Osteocyte (in vitro differentiated cells): ENCODE measurements around the gene PAQR4. TPM values are rescaled to one million over a fixed set of nuclear protein-coding genes. Genes with fewer than 3 reads are reported as not detected.

Experiments
- DNase-seq: peaks from one replicate; pipeline ENCODE4 v3.0.0; 2021; ENCODE audit warnings: mixed read lengths; ENCODE audit not compliant: unreplicated experiment; ENCODE audit errors: extremely low spot score
- H3K27ac Mint-ChIP-seq: one replicate; pipeline ENCODE4 v1.8.0; 2021; ENCODE audit warnings: mild to moderate bottlenecking, mixed read lengths; ENCODE audit not compliant: unreplicated experiment
- H3K27me3 Mint-ChIP-seq: one replicate; pipeline ENCODE4 v1.8.0; 2021; ENCODE audit warnings: mixed read lengths; ENCODE audit not compliant: unreplicated experiment
- H3K36me3 Mint-ChIP-seq: one replicate; pipeline ENCODE4 v1.8.0; 2021; ENCODE audit warnings: mixed read lengths; ENCODE audit not compliant: unreplicated experiment
- H3K4me1 Mint-ChIP-seq: one replicate; pipeline ENCODE4 v1.8.0; 2021; ENCODE audit warnings: mixed read lengths; ENCODE audit not compliant: unreplicated experiment
- H3K4me3 Mint-ChIP-seq: one replicate; pipeline ENCODE4 v1.8.0; 2021; ENCODE audit warnings: mild to moderate bottlenecking, moderate library complexity, mixed read lengths; ENCODE audit not compliant: unreplicated experiment
- H3K9me3 Mint-ChIP-seq: one replicate; pipeline ENCODE4 v1.8.0; 2021; ENCODE audit warnings: mixed read lengths; ENCODE audit not compliant: unreplicated experiment
- total RNA-seq: library from RNA; stranded (reverse); gene quantifications from 2 replicates; pipeline ENCODE4 v1.2.1, GENCODE V29; 2021
- TF ChIP-seq, protein P1 (sequence below): fragments of 200-600 bp; sonication (generic); IDR thresholded peaks from 2 replicates; pipeline ENCODE4 v1.5.0; 2021; ENCODE audit warnings: antibody characterized with exemption, mild to moderate bottlenecking, moderate library complexity

PAQR4 gene
- total RNA-seq, 1 donor from 2014 or later, result 8.4 TPM

DNA sequence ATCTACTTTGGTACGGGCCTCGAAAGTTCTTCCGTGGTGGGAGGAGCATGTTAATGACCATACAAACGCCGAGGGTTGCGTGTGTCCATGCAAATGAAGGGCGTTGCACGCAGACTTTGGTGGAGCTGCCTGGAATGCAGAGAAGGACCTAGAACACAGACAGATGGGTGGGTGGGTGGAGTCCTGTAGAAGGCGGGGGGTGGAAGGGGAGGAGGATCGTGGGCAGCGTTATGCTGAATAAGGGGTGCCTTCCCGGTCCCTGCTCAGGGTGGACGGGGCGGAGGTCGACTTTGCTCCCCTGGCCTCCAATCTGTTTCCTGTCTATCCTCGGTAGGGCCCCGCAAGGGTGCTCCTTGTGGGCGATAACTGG lies 795 bp upstream of the PAQR4 start:
- DNase-seq, result no peak
- H3K27me3 Mint-ChIP-seq, result peaks cover 5% of the 10 kb centered on the region
- TF ChIP-seq, protein P1, sequence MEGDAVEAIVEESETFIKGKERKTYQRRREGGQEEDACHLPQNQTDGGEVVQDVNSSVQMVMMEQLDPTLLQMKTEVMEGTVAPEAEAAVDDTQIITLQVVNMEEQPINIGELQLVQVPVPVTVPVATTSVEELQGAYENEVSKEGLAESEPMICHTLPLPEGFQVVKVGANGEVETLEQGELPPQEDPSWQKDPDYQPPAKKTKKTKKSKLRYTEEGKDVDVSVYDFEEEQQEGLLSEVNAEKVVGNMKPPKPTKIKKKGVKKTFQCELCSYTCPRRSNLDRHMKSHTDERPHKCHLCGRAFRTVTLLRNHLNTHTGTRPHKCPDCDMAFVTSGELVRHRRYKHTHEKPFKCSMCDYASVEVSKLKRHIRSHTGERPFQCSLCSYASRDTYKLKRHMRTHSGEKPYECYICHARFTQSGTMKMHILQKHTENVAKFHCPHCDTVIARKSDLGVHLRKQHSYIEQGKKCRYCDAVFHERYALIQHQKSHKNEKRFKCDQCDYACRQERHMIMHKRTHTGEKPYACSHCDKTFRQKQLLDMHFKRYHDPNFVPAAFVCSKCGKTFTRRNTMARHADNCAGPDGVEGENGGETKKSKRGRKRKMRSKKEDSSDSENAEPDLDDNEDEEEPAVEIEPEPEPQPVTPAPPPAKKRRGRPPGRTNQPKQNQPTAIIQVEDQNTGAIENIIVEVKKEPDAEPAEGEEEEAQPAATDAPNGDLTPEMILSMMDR, result no peak
- peaks cover 22% of the 10 kb centered on the region for H3K4me1 Mint-ChIP-seq
- H3K9me3 Mint-ChIP-seq, result no peaks in the 10 kb centered on the region
- H3K4me3 Mint-ChIP-seq, result peak overlapping the region; percentile 68
- no peaks in the 10 kb centered on the region for H3K36me3 Mint-ChIP-seq
- H3K27ac Mint-ChIP-seq, result no peak overlapping the region

DNA sequence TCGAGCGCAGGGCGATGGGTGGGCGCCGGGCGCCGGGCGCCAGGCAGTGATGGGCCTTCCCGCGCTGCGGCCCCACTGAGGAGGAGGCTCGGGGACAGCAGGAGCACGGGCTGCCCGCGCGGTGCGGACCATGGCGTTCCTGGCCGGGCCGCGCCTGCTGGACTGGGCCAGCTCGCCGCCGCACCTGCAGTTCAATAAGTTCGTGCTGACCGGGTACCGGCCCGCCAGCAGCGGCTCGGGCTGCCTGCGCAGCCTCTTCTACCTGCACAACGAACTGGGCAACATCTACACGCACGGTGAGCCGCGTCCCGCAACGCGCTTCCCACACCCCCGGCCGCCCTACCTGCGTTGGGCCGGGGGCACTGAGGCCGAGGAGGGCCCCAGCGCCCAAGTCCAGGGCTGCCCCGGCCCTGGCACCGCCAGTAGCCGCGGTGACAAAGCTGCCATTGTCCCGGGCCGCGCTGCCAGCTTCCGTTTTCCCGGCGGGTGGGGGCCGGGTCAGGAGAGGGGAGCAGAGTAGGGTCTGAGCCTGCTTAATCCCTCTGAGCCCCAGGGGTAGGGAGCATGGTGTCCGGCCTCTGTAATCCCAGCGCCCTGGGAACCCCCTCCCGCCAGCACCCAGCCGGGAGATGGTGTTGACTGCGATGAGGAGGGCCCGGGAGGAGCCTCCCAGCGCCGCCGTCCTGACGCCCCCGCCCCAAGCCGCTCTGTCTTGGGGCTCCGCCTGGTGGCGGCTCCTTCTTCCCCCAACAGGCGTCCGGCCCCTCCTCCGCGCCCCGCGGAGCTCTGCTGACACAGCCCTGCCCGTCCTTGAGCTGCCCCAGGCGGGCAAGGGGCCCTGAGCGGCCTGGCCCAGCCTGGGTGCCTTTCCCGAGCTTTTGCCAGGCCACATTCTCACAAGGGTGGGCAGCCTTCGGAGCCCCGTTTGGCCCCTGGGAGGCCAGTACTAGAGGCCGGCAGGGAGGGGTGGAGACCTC lies 685 bp downstream of the PAQR4 start:
- Mint-ChIP-seq H3K4me1 (peaks cover 16% of the 10 kb centered on the region), H3K27me3 (no peaks in the 10 kb centered on the region), H3K27ac (no peak overlapping the region), H3K9me3 (no peaks in the 10 kb centered on the region), H3K36me3 (no peaks in the 10 kb centered on the region), H3K4me3 (peak overlapping the region; percentile 66)
- TF ChIP-seq, protein P1, result peak; percentile 62
- no peak for DNase-seq

GRCh38 chr16:2970563-2970962 lies 1.4 kb downstream of the PAQR4 start:
- H3K4me3 Mint-ChIP-seq, result peak overlapping the region; percentile 66
- peaks cover 16% of the 10 kb centered on the region for H3K4me1 Mint-ChIP-seq
- H3K9me3 Mint-ChIP-seq, result no peaks in the 10 kb centered on the region
- no peaks in the 10 kb centered on the region for H3K27me3 Mint-ChIP-seq
- no peak overlapping the region for H3K27ac Mint-ChIP-seq
- TF ChIP-seq, protein P1, result no peak
- no peaks in the 10 kb centered on the region for H3K36me3 Mint-ChIP-seq
- DNase-seq, result no peak

DNA sequence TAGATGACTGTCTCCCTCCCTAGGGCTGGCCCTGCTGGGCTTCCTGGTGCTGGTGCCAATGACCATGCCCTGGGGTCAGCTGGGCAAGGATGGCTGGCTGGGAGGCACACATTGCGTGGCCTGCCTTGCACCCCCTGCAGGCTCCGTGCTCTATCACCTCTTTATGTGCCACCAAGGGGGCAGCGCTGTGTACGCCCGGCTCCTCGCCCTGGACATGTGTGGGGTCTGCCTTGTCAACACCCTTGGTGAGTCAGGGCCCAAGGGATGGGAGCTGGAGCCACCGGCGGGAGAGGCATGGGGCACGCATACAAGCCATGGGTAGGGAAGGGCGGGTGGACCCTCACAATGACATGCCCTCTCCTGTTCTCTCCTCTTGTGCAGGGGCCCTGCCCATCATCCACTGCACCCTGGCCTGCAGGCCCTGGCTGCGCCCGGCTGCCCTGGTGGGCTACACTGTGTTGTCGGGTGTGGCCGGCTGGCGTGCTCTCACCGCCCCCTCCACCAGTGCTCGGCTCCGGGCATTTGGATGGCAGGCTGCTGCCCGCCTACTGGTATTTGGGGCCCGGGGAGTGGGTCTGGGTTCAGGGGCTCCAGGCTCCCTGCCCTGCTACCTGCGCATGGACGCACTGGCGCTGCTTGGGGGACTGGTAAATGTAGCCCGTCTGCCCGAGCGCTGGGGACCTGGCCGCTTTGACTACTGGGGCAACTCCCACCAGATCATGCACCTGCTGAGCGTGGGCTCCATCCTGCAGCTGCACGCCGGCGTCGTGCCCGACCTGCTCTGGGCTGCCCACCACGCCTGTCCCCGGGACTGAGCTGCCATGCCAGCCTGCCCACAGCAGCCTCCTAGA lies 2.2 kb downstream of the PAQR4 start:
- H3K9me3 Mint-ChIP-seq, result no peaks in the 10 kb centered on the region
- H3K4me3 Mint-ChIP-seq, result no peak overlapping the region
- H3K27ac Mint-ChIP-seq, result no peak overlapping the region
- TF ChIP-seq, protein P1, result no peak
- H3K4me1 Mint-ChIP-seq, result peaks cover 16% of the 10 kb centered on the region
- no peak for DNase-seq
- H3K27me3 Mint-ChIP-seq, result no peaks in the 10 kb centered on the region
- no peaks in the 10 kb centered on the region for H3K36me3 Mint-ChIP-seq
